ENCODE measurements around the gene SERINC1.
"Not testable (repeated sequence)": the region's sequence is repeated elsewhere in the genome, so short reads cannot be mapped to it uniquely, and the experiment has no call there.

Gene SERINC1

GRCh38 chr6:122458087-122458486 is 13.5 kb downstream of the SERINC1 start:
- no peak for TF ChIP-seq EZH2 (IDR thresholded peaks at IDR 0.05; ENCODE audit: borderline replicate concordance, low read depth, low read length, severe bottlenecking)
- TF ChIP-seq, protein P1, sequence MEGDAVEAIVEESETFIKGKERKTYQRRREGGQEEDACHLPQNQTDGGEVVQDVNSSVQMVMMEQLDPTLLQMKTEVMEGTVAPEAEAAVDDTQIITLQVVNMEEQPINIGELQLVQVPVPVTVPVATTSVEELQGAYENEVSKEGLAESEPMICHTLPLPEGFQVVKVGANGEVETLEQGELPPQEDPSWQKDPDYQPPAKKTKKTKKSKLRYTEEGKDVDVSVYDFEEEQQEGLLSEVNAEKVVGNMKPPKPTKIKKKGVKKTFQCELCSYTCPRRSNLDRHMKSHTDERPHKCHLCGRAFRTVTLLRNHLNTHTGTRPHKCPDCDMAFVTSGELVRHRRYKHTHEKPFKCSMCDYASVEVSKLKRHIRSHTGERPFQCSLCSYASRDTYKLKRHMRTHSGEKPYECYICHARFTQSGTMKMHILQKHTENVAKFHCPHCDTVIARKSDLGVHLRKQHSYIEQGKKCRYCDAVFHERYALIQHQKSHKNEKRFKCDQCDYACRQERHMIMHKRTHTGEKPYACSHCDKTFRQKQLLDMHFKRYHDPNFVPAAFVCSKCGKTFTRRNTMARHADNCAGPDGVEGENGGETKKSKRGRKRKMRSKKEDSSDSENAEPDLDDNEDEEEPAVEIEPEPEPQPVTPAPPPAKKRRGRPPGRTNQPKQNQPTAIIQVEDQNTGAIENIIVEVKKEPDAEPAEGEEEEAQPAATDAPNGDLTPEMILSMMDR (IDR thresholded peaks at IDR 0.05; ENCODE audit: borderline replicate concordance, extremely low read depth, low read length, poor library complexity, severe bottlenecking) = no peak
- peaks cover 50% of the 10 kb centered on the region for H3K36me3 ChIP-seq (ENCODE audit: insufficient read depth, low read length)
- H3K4me2 ChIP-seq (ENCODE audit: insufficient read depth, low read length) = no peak overlapping the region
- H4K20me1 ChIP-seq (ENCODE audit: insufficient read depth, low read length) = peaks cover 44% of the 10 kb centered on the region; the same call in 1 of the 2 replicates
- H3K79me2 ChIP-seq (ENCODE audit: insufficient read depth, low read length) = peaks cover 62% of the 10 kb centered on the region
- no peaks in the 10 kb centered on the region for H3K9me3 ChIP-seq (ENCODE audit: insufficient read depth, low read length, severe bottlenecking)
- ATAC-seq (ENCODE audit: insufficient read depth, low read depth) = no peak
- no peak overlapping the region for H3K27ac ChIP-seq (ENCODE audit: low read length)
- H2AFZ ChIP-seq (ENCODE audit: low read depth, low read length) = no peak overlapping the region
- H3K4me3 ChIP-seq (ENCODE audit: low read depth in 1 of 2, low read length in 2 of 2) = no peak overlapping the region
- H3K27me3 ChIP-seq (ENCODE audit: insufficient read depth, low read length, poor library complexity) = no peaks in the 10 kb centered on the region
- no peaks in the 10 kb centered on the region; the same call in 1 of the 2 replicates for H3K4me1 ChIP-seq (ENCODE audit: insufficient read depth, low read length)
- H3K9ac ChIP-seq (ENCODE audit: low read depth, low read length) = no peak overlapping the region
- no peak for DNase-seq

- not testable (repeated sequence) for ATAC-seq (ENCODE audit: insufficient read depth, low read depth); H2AFZ ChIP-seq (ENCODE audit: low read depth, low read length); H3K9ac ChIP-seq (ENCODE audit: low read depth, low read length); H3K9me3 ChIP-seq (ENCODE audit: insufficient read depth, low read length, severe bottlenecking); H3K4me1 ChIP-seq (ENCODE audit: insufficient read depth, low read length); DNase-seq; H3K4me2 ChIP-seq (ENCODE audit: insufficient read depth, low read length); H3K27ac ChIP-seq (ENCODE audit: low read length); H3K27me3 ChIP-seq (ENCODE audit: insufficient read depth, low read length, poor library complexity); H3K4me3 ChIP-seq (ENCODE audit: low read depth in 1 of 2, low read length in 2 of 2)
- Histone ChIP-seq H3K79me2 (ENCODE audit: insufficient read depth, low read length) (peaks cover 33% of the 10 kb centered on the region), H3K36me3 (ENCODE audit: insufficient read depth, low read length) (peaks cover 77% of the 10 kb centered on the region), H4K20me1 (ENCODE audit: insufficient read depth, low read length) (peaks cover 24% of the 10 kb centered on the region; the same call in 1 of the 2 replicates)
These were observed 16.5 kb downstream of the SERINC1 start for GRCh38 chr6:122455116-122455515.

DNA sequence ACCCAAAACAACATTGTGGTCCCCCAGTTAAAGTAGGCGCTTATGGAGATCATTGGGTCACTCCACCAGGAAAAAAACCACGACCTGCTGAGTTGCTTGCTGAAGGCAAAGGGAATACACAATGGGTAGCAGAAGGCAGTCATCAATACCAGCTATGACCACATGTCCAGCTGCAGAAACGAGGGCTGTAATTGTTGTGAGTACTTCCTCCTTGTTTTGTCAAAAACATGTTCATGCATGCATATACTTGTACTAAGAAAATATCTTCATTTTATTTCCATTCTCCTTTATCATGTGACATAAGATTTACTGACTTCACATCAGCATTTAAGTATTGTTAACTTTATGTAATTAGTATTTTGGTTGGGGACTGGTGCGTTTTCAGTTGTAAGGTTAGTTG is 16.9 kb downstream of the SERINC1 start:
- H3K79me2 ChIP-seq (ENCODE audit: insufficient read depth, low read length) = peaks cover 29% of the 10 kb centered on the region
- no peak overlapping the region for H3K4me3 ChIP-seq (ENCODE audit: low read depth in 1 of 2, low read length in 2 of 2)
- TF ChIP-seq, protein P1 (IDR thresholded peaks at IDR 0.05; ENCODE audit: borderline replicate concordance, extremely low read depth, low read length, poor library complexity, severe bottlenecking) = no peak
- TF ChIP-seq EZH2 (IDR thresholded peaks at IDR 0.05; ENCODE audit: borderline replicate concordance, low read depth, low read length, severe bottlenecking) = no peak
- no peak for DNase-seq
- peaks cover 81% of the 10 kb centered on the region for H3K36me3 ChIP-seq (ENCODE audit: insufficient read depth, low read length)
- no peak overlapping the region for H2AFZ ChIP-seq (ENCODE audit: low read depth, low read length)
- no peaks in the 10 kb centered on the region for H3K9me3 ChIP-seq (ENCODE audit: insufficient read depth, low read length, severe bottlenecking)
- H3K4me1 ChIP-seq (ENCODE audit: insufficient read depth, low read length) = no peaks in the 10 kb centered on the region
- no peak overlapping the region for H3K27ac ChIP-seq (ENCODE audit: low read length)
- no peak overlapping the region for H3K4me2 ChIP-seq (ENCODE audit: insufficient read depth, low read length)
- peaks cover 19% of the 10 kb centered on the region; the same call in 1 of the 2 replicates for H4K20me1 ChIP-seq (ENCODE audit: insufficient read depth, low read length)
- no peak overlapping the region for H3K9ac ChIP-seq (ENCODE audit: low read depth, low read length)
- no peaks in the 10 kb centered on the region for H3K27me3 ChIP-seq (ENCODE audit: insufficient read depth, low read length, poor library complexity)
- ATAC-seq (ENCODE audit: insufficient read depth, low read depth) = no peak

GRCh38 chr6:122452509-122452908 is 19.1 kb downstream of the SERINC1 start:
- Histone ChIP-seq H3K9ac (ENCODE audit: low read depth, low read length) (no peak overlapping the region), H3K79me2 (ENCODE audit: insufficient read depth, low read length) (peaks cover 8% of the 10 kb centered on the region), H3K4me2 (ENCODE audit: insufficient read depth, low read length) (no peak overlapping the region), H3K4me3 (ENCODE audit: low read depth in 1 of 2, low read length in 2 of 2) (no peak overlapping the region), H3K4me1 (ENCODE audit: insufficient read depth, low read length) (no peaks in the 10 kb centered on the region), H3K36me3 (ENCODE audit: insufficient read depth, low read length) (peaks cover 93% of the 10 kb centered on the region), H4K20me1 (ENCODE audit: insufficient read depth, low read length) (peaks cover 3% of the 10 kb centered on the region; the same call in 1 of the 2 replicates), H3K27ac (ENCODE audit: low read length) (no peak overlapping the region), H3K27me3 (ENCODE audit: insufficient read depth, low read length, poor library complexity) (no peaks in the 10 kb centered on the region), H3K9me3 (ENCODE audit: insufficient read depth, low read length, severe bottlenecking) (no peaks in the 10 kb centered on the region), H2AFZ (ENCODE audit: low read depth, low read length) (no peak overlapping the region)
- TF ChIP-seq, protein P1 (IDR thresholded peaks at IDR 0.05; ENCODE audit: borderline replicate concordance, extremely low read depth, low read length, poor library complexity, severe bottlenecking) = no peak
- no peak for TF ChIP-seq EZH2 (IDR thresholded peaks at IDR 0.05; ENCODE audit: borderline replicate concordance, low read depth, low read length, severe bottlenecking)
- ATAC-seq (ENCODE audit: insufficient read depth, low read depth) = no peak
- DNase-seq = no peak
